Measurements from ENCODE around the gene JAZF1.

- TF ChIP-seq CTCF (IDR thresholded peaks at IDR 0.05): no peak
- TF ChIP-seq ZFX (IDR thresholded peaks at IDR 0.05; ENCODE audit: borderline replicate concordance): no peak
These were observed 237.4 kb downstream of the JAZF1 start for GRCh38 chr7:27943241-27943640.

Measured in 22Rv1 (cell line).